ENCODE results near the gene CLTB. TPM values are rescaled to one million over a fixed set of nuclear protein-coding genes. Genes with fewer than 3 reads are reported as not detected.

CLTB gene
- total and polyA plus RNA-seq, 3 donors from 2014 or later: 60.8 to 107 (median 103) TPM

- no peaks in the 10 kb centered on the region for H3K27me3 ChIP-seq
- WGBS, 2 donors: 48 to 49% methylated on average over 11 to 13 of the region's 13 CpGs
- no peaks in the 10 kb centered on the region for H3K36me3 ChIP-seq (ENCODE audit: low read depth, missing control alignments)
- H3K4me3 ChIP-seq: peak overlapping the region; percentile 72 to 95
- intact Hi-C loops (cut with DNase I; ENCODE audit: low total_unique reads): loop anchor here (10.0 kb wide), 1 partner anchor 119 kb away; the partner anchor contains the start of gene RNF44
- TF ChIP-seq CTCF (IDR thresholded peaks at IDR 0.05): no peak
- TF ChIP-seq POLR2A (IDR thresholded peaks at IDR 0.05): no peak
- peaks cover 34% of the 10 kb centered on the region for H3K4me1 ChIP-seq
- H3K27ac ChIP-seq: peak overlapping the region; percentile 84 to 87
- H3K9me3 ChIP-seq: no peaks in the 10 kb centered on the region
- DNase-seq: peak; percentile 30
Observed at GRCh38 chr5:176415240-176415951, 943 bp downstream of the CLTB start.

DNA sequence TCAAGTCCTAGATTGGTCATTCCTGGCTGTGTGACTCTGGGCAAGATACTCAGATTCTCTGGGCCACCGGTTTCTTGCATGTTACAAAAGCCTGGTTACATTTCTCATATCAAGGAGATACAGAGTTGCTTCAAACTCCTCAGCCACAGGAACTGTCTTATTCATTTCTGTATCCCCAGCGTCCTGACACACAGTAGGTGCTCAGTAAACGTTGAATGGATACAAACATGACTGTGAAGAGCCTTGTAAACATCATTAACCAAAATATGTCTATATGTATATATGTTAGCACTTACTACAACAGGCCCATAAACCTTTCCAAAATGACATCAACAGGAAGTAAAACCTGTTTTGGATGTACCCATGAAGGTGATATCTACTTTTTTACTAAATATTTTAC lies 1.6 kb downstream of the CLTB start:
- DNase-seq: no peak
- H3K4me1 ChIP-seq: peaks cover 34% of the 10 kb centered on the region
- TF ChIP-seq CTCF (IDR thresholded peaks at IDR 0.05): no peak
- TF ChIP-seq POLR2A (IDR thresholded peaks at IDR 0.05): no peak
- no peaks in the 10 kb centered on the region for H3K27me3 ChIP-seq
- no peaks in the 10 kb centered on the region for H3K36me3 ChIP-seq (ENCODE audit: low read depth, missing control alignments)
- 28 to 45% methylated on average over 3 of the region's 3 CpGs for WGBS, 2 donors
- intact Hi-C loops (cut with DNase I; ENCODE audit: low total_unique reads): loop anchor here (10.0 kb wide), 1 partner anchor 120 kb away; the partner anchor contains the start of gene RNF44
- H3K4me3 ChIP-seq: no peak overlapping the region
- no peaks in the 10 kb centered on the region for H3K9me3 ChIP-seq
- peak overlapping the region in 1 of 2 donors; percentile 87 for H3K27ac ChIP-seq

DNA sequence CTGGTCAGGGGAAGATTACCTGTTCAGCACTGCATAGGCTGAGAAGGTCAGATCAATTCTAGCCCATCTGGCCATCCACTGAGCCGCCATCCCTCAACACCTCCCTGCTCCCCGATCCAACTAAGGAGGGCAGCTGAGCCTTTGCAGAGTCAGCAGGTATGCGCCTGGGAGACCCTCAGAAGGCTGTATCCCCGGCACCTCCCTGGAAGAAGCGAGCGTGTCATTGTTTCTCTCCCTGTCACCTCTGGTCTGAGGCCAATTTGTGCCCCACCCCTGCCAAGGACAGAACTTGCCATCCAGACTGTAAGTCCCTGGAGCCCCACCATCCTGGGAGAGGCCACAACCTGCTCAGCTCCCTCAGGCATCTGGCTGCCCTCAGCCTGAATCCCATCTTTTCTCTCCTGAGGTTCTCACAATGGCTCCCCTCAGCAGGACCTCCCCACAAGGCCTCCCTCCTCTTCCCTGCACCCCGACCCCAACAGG lies 2.6 kb downstream of the CLTB start:
- Histone ChIP-seq H3K27ac (peak overlapping the region; percentile 21 to 25), H3K36me3 (ENCODE audit: low read depth, missing control alignments) (no peaks in the 10 kb centered on the region), H3K4me3 (no peak overlapping the region), H3K4me1 (peaks cover 34% of the 10 kb centered on the region), H3K27me3 (no peaks in the 10 kb centered on the region), H3K9me3 (no peaks in the 10 kb centered on the region)
- TF ChIP-seq CTCF (IDR thresholded peaks at IDR 0.05): no peak
- TF ChIP-seq POLR2A (IDR thresholded peaks at IDR 0.05): no peak
- 76 to 80% methylated on average over 4 to 7 of the region's 7 CpGs for WGBS, 2 donors
- DNase-seq: no peak
- intact Hi-C loops (cut with DNase I; ENCODE audit: low total_unique reads): loop anchor here (10.0 kb wide), 1 partner anchor 121 kb away; the partner anchor contains the start of gene RNF44

DNA sequence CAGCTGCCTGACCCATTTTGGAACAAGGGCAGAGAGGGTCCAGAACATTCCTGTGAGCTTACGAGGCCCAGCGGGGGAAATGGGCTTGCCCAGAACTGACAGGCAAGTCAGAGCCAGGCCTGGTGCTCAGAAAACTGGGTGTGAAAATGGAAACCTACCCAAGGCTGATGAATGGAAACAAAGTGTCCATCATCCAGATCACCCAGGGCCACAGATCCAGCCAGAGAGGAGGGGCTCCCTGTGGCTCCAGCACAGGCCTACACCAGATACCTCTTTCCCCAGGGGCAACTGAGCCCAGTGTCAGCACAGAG lies 3.1 kb downstream of the CLTB start:
- DNase-seq: peak; percentile 80
- WGBS, 2 donors: 35 to 43% methylated on average over 2 of the region's 2 CpGs
- Histone ChIP-seq H3K9me3 (no peaks in the 10 kb centered on the region), H3K4me1 (peaks cover 34% of the 10 kb centered on the region), H3K27me3 (no peaks in the 10 kb centered on the region), H3K27ac (peak overlapping the region; percentile 21 to 36), H3K4me3 (no peak overlapping the region), H3K36me3 (ENCODE audit: low read depth, missing control alignments) (no peaks in the 10 kb centered on the region)
- TF ChIP-seq POLR2A (IDR thresholded peaks at IDR 0.05) (no peak), CTCF (IDR thresholded peaks at IDR 0.05) (no peak)
- intact Hi-C loops (cut with DNase I; ENCODE audit: low total_unique reads): loop anchor here (10.0 kb wide), 1 partner anchor 122 kb away; the partner anchor contains the start of gene RNF44

Data from testis (tissue), 3 donors.